Peyer's patch (tissue), 4 donors: ENCODE results near the gene TMPRSS3. TPM values are rescaled to one million over a fixed set of nuclear protein-coding genes. Genes with fewer than 3 reads are reported as not detected.

ENCODE experiments used
- DNase-seq, 3 donors: peaks; one replicate each; pipeline ENCODE4 v3.0.0-alpha.2; 2017 to 2019
- H3K27ac ChIP-seq, 4 donors: fragments of 200-600 bp; sonication (generic); one replicate each; pipeline ENCODE4 v1.5.1; 2016 to 2019
- H3K27me3 ChIP-seq, 2 donors: fragments of 200-600 bp; sonication (generic); one replicate each; pipeline ENCODE4 v1.5.1; 2019
- H3K36me3 ChIP-seq, 3 donors: fragments of 200-600 bp; sonication (generic); one replicate each; pipeline ENCODE4 v1.5.1; 2016 to 2019
- H3K4me1 ChIP-seq, 4 donors: fragments of 200-600 bp; sonication (generic); one replicate each; pipeline ENCODE4 v1.5.1; 2016 to 2019
- H3K4me3 ChIP-seq, 4 donors: fragments of 200-600 bp; sonication (generic); 1 replicate in 3 of 4; 2 replicates in 1 of 4; pipeline ENCODE4 v1.5.1; 2016 to 2019; ENCODE audit warnings: mild to moderate bottlenecking in 1 of 4
- H3K9me3 ChIP-seq, 4 donors: fragments of 200-600 bp; sonication (generic); one replicate each; pipeline ENCODE4 v1.5.1; 2016 to 2019; ENCODE audit warnings: mild to moderate bottlenecking in 1 of 4
- POLR2A ChIP-seq, 2 donors: fragments of 450-650 bp; IDR thresholded peaks; one replicate each; pipeline ENCODE4 v1.5.1; 2017; ENCODE audit warnings: antibody characterized with exemption in 2 of 2, mild to moderate bottlenecking in 2 of 2, moderate library complexity in 2 of 2
- total RNA-seq, 4 donors: library from RNA; depleted of rRNA; stranded (reverse); fragments of >200 nt; gene quantifications; one replicate each; pipeline ENCODE4 v1.1.0, GENCODE V29; 2016
- TF ChIP-seq, protein P1 (sequence below), 6 experiments: fragments of 450-650 bp in 4 of 6; fragments of 200-600 bp in 2 of 6; sonication (generic) in 1 of 6; IDR thresholded peaks; one replicate each; pipeline ENCODE4 v1.5.1; 2017 to 2019; ENCODE audit warnings: antibody characterized with exemption in 6 of 6, mild to moderate bottlenecking in 3 of 6, moderate library complexity in 1 of 6

Gene TMPRSS3
- 1 to 10 TPM in 1 of 4 donors, under 1 TPM in 1, not detected in 2; 0.54 to 2.5 TPM for total RNA-seq

DNA sequence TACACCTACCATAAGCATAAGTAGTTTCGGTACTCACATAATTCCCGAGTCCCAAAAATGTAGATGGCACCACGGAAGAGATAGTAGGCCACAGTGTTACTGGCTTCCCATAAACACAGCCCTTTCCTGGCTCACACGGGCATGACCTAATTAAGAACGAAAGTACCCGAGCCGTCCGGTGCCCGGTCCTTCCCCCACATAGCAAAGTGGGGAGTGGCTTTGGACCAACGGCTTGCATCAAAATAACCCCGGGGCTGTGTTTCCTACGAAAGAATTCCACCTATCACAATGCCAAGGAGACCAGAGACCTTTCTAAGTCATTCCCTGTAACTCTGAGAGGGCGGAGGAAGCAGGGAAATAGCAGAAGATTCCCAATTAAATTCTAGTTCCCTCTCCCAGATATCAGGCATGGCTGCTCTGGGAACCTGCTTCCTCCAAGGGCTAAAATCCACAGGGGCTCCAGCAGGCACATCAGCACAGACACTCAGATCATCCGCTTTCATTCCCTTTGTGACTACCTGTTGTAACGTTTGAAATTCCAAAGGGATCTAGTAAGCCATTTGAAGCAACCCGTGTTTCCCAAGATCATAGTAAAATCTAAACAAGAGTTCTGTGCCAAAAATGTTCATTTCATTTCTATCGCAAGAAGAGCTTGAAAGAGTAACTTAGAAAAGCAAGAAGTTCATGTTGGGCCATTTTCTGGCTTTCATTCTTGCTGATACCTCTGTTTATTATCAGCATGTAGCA is at the start of gene TMPRSS3:
TSS of gene TMPRSS3 (minus strand) at position 148 of the 747 bp plus-strand sequence. CDS start 635 bp downstream, outside the sequence.
- H3K9me3 ChIP-seq: no peaks in the 10 kb centered on the region
- H3K27me3 ChIP-seq: no peaks in the 10 kb centered on the region
- H3K27ac ChIP-seq: no peak within 1 kb of the TSS
- TF ChIP-seq POLR2A (IDR thresholded peaks at IDR 0.05): no peak
- TF ChIP-seq, protein P1, sequence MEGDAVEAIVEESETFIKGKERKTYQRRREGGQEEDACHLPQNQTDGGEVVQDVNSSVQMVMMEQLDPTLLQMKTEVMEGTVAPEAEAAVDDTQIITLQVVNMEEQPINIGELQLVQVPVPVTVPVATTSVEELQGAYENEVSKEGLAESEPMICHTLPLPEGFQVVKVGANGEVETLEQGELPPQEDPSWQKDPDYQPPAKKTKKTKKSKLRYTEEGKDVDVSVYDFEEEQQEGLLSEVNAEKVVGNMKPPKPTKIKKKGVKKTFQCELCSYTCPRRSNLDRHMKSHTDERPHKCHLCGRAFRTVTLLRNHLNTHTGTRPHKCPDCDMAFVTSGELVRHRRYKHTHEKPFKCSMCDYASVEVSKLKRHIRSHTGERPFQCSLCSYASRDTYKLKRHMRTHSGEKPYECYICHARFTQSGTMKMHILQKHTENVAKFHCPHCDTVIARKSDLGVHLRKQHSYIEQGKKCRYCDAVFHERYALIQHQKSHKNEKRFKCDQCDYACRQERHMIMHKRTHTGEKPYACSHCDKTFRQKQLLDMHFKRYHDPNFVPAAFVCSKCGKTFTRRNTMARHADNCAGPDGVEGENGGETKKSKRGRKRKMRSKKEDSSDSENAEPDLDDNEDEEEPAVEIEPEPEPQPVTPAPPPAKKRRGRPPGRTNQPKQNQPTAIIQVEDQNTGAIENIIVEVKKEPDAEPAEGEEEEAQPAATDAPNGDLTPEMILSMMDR (IDR thresholded peaks at IDR 0.05): no peak
- DNase-seq: no peak
- no peak within 1 kb of the TSS for H3K4me3 ChIP-seq
- H3K4me1 ChIP-seq: no peaks in the 10 kb centered on the region
- H3K36me3 ChIP-seq: no peaks in the 10 kb centered on the region

DNA sequence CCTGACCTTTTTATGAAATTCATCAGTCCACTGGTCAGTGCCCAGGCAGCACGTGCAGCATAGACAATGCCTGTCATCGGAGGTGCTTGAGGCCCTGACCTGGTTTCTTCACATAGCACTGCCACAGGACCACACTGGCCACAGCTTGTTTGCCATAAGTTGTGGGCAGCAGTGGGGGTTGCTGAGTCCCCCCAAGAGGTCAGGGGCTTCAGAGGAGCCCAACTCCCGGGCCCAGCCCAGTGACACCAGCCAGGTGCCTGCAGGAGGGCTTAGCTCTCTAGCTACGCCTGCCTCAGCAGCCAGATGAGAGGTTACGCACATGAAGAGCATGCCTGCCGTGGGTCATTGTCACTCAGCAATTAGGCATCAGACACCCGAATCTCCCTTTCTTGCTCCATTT is 49.5 kb upstream of the TMPRSS3 start:
- Histone ChIP-seq H3K4me1 (peaks cover 0 to 4% (median 0%) of the 10 kb centered on the region in 4 donors), H3K36me3 (no peaks in the 10 kb centered on the region), H3K4me3 (no peak overlapping the region), H3K9me3 (no peaks in the 10 kb centered on the region), H3K27me3 (no peaks in the 10 kb centered on the region), H3K27ac (no peak overlapping the region)
- TF ChIP-seq, protein P1 (IDR thresholded peaks at IDR 0.05): no peak
- no peak for TF ChIP-seq POLR2A (IDR thresholded peaks at IDR 0.05)
- DNase-seq: peak in 2 of 3 donors; percentile 19 to 31

DNA sequence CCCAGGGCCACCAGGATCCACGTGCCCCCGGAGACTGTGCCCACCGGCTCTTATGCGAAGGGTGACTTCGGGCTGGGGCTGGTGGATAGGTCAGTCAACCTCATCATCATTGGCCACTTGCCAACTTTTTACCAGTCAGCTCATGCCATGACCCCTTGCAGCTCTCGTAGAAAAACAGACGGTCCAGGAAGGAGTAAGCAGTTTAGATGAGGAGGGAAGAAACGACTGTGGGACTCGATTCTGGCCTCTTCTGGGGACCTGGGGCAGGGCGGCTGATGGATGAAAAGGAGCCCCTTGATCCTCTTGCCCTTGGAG is 48.9 kb upstream of the TMPRSS3 start:
- Histone ChIP-seq H3K27ac (no peak overlapping the region), H3K36me3 (no peaks in the 10 kb centered on the region), H3K4me3 (no peak overlapping the region), H3K27me3 (no peaks in the 10 kb centered on the region), H3K9me3 (no peaks in the 10 kb centered on the region), H3K4me1 (peaks cover 0 to 2% (median 0%) of the 10 kb centered on the region in 4 donors)
- peak in 1 of 3 donors; percentile 3 for DNase-seq
- TF ChIP-seq POLR2A (IDR thresholded peaks at IDR 0.05): no peak
- TF ChIP-seq, protein P1 (IDR thresholded peaks at IDR 0.05): no peak

DNA sequence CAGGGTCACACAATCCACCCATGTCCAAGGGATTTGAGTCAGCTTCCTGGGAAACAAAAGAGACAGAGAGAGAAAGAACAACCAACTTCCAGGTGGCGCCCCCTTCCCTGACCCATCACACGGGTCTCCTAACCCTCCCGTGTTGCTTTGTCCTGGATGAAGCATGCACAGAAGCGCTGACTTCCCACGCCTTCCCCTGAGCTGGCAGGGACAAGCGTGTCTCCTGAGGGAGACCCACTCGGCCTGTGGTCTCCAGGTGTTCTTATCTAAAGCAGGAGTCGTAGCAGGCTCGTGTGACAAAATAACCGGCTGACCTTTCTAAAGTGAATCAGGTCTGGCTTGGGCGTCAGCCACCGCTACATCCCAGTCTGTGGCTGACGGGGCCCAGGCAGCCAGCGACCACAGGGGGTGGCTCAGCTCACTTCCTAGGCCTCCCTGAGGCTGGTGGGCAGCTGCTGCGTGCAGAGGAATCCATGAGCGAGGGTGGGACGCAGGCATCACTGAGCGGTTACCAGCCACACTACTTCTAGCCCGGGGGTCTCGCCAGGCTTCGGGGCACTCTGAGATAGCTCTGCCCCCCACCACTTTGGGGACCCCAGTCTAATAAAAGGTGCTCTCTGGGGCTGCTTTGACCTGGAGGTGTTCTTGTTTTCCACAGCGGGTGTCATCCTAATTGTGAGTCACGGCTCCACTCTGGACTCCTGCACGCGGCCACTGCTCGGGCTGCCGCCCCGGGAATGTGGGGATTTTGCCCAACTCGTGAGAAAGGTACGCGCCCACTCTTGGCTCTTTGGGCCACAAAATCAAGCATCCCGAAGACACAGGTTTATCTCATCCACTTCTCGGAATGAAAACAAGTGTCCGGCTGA is 48.3 kb upstream of the TMPRSS3 start:
- Histone ChIP-seq H3K4me3 (no peak overlapping the region), H3K9me3 (no peaks in the 10 kb centered on the region), H3K27me3 (no peaks in the 10 kb centered on the region), H3K27ac (no peak overlapping the region), H3K36me3 (no peaks in the 10 kb centered on the region), H3K4me1 (no peaks in the 10 kb centered on the region)
- TF ChIP-seq POLR2A (IDR thresholded peaks at IDR 0.05): no peak
- DNase-seq: peak in 1 of 3 donors; percentile 40

DNA sequence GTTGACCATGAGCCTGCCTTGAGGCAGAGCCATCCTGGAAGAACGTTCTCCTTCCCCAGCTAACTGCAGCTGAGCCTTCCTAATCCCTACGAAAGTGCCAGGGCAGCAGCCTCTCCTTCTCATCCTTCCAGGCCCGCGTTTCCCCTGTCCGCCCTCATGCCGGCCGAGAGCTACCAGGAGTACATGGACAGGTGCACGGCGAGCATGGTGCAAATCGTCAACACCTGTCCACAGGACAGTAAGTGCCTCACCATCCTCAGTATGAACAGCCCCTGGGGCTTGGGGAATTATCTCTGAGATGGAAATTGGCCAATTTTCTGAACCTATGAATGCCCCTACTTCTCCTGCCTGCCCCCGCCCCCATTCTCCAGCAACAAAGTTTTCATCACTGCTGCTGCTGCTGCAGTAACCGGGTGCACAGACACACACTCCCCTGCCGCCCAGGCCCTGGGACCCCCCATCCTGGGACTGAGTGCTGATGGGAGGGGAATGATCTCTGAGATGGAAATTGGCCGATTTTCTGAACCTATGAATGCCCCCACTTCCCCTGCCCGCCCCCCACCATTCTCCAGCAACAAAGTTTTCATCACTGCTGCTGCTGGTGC is 47.4 kb upstream of the TMPRSS3 start:
- no peaks in the 10 kb centered on the region for H3K27me3 ChIP-seq
- peak in 1 of 3 donors; percentile 31 for DNase-seq
- no peak for TF ChIP-seq POLR2A (IDR thresholded peaks at IDR 0.05)
- TF ChIP-seq, protein P1 (IDR thresholded peaks at IDR 0.05): no peak
- H3K27ac ChIP-seq: no peak overlapping the region
- H3K36me3 ChIP-seq: no peaks in the 10 kb centered on the region
- no peaks in the 10 kb centered on the region for H3K4me1 ChIP-seq
- no peak overlapping the region for H3K4me3 ChIP-seq
- no peaks in the 10 kb centered on the region for H3K9me3 ChIP-seq
